Measurements from ENCODE around the gene BRINP2. TPM values are rescaled to one million over a fixed set of nuclear protein-coding genes. Genes with fewer than 3 reads are reported as not detected.

The BRINP2 gene
- total and polyA plus RNA-seq, 2 of the 4 experiments (the other 2 are of a cell fraction) = not detected

- Histone ChIP-seq H3K9me1 (ENCODE audit: insufficient read depth, low read length) (no peaks in the 10 kb centered on the region), H2BK5ac (ENCODE audit: low read depth, low read length, poor library complexity, severe bottlenecking) (no peak overlapping the region), H2AFZ (replicated peaks; ENCODE audit: low read length, poor library complexity) (no peak overlapping the region), H3K9me3 (ENCODE audit: control insufficient read depth, insufficient read depth, low read length) (no peaks in the 10 kb centered on the region), H2BK15ac (ENCODE audit: low read depth, low read length) (no peak overlapping the region), H4K8ac (ENCODE audit: low read depth in 2 of 2, low read length in 2 of 2) (no peak overlapping the region), H3K36me3 (ENCODE audit: control insufficient read depth, insufficient read depth, low read length) (no peaks in the 10 kb centered on the region), H3K27ac (ENCODE audit: insufficient read depth, low read length) (no peak overlapping the region), H3K9ac (ENCODE audit: low read depth, low read length) (no peak overlapping the region), H2AK9ac (replicated peaks; ENCODE audit: low read depth, low read length, poor library complexity) (no peak overlapping the region), H3K4me3 (ENCODE audit: insufficient read depth, low read depth, low read length) (no peak overlapping the region), H3K4me1 (ENCODE audit: control insufficient read depth, insufficient read depth, low read length) (no peaks in the 10 kb centered on the region; the same call in 1 of the 2 replicates), H3K4me2 (ENCODE audit: low read depth, low read length) (no peak overlapping the region), H3K23ac (ENCODE audit: low read depth, low read length) (no peak overlapping the region), H3K14ac (replicated peaks; ENCODE audit: low read depth, low read length) (no peak overlapping the region), H3K79me1 (ENCODE audit: low read depth in 1 of 2, low read length in 2 of 2) (no peaks in the 10 kb centered on the region), H4K91ac (ENCODE audit: insufficient read depth, low read depth, low read length) (no peak overlapping the region), H3K27me3 (ENCODE audit: control insufficient read depth, insufficient read depth, low read length) (no peaks in the 10 kb centered on the region; the same call in 1 of the 2 replicates), H3K4ac (ENCODE audit: low read depth, low read length) (no peak overlapping the region), H2BK120ac (ENCODE audit: low read depth, low read length) (no peak overlapping the region), H4K5ac (ENCODE audit: low read depth, low read length) (no peak overlapping the region), H2BK20ac (ENCODE audit: low read depth, low read length) (no peak overlapping the region), H3K56ac (ENCODE audit: extremely low read depth, insufficient read depth, low read length) (no peak overlapping the region), H4K20me1 (ENCODE audit: insufficient read depth, low read length) (no peaks in the 10 kb centered on the region), H3K18ac (ENCODE audit: low read depth, low read length) (no peak overlapping the region), H2AK5ac (ENCODE audit: low read depth, low read length) (no peak overlapping the region)
- 100% methylated on average over 1 of the region's 2 CpGs; no CpG with 5 or more reads in 1 of the 2 experiments for WGBS, 2 experiments (ENCODE audit: extremely low coverage in 2 of 2, insufficient read length in 1 of 2)
- dilution Hi-C loops (cut with HindIII; ENCODE audit: low sequenced_read_pairs, unreplicated experiment) = no loop called here
- DNase-seq = no peak
- ChIA-PET POLR2A (ENCODE audit: unreplicated experiment) (no interaction called here), CTCF (no interaction called here)
- no TSS peak for BruUV-seq (replicated peaks)
- intact Hi-C loops (cut with micrococcal nuclease) = no loop called here
- in situ Hi-C loops (cut with MboI; ENCODE audit: low sequenced_read_pairs) = no loop called here
- TF ChIP-seq MAZ (IDR thresholded peaks at IDR 0.05; ENCODE audit: borderline replicate concordance, low read depth, low read length) (no peak), USF2 (IDR thresholded peaks at IDR 0.05; ENCODE audit: low read depth, low read length) (no peak)
- no peak for ATAC-seq (ENCODE audit: low read depth)
Measured at GRCh38 chr1:177283380-177283779, 112.6 kb downstream of the BRINP2 start.

Measured in IMR-90 (cell line).